ENCODE measurements around the gene SENP1. TPM values are rescaled to one million over a fixed set of nuclear protein-coding genes. Genes with fewer than 3 reads are reported as not detected.

SENP1 gene
- total RNA-seq, 2 experiments from 2014 or later: 20.3 to 25.7 TPM

DNA sequence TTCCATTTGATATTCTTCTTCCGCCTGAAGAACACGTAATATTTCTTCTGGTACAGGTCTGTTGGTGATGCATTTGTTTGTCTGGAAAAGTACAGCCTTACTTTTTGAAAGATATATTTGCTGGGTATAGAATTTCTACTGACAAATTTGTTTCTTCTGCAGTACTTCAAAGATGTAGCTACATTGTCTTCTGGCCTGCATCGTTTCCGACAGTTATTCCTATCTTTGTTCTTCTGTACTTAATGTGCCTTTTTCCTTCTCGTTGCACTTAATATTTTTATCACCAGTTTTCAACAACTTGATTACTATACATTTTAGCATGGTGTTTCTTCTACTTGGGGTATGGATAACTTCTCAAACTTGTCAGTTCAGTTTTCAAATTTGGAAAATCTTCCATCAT, 47.1 kb downstream of the SENP1 start:
- Mint-ChIP-seq H3K27me3 (no peaks in the 10 kb centered on the region), H3K27ac (no peak overlapping the region), H3K9me3 (no peaks in the 10 kb centered on the region), H3K4me3 (no peak overlapping the region), H3K4me1 (ENCODE audit: low read depth) (no peaks in the 10 kb centered on the region), H3K36me3 (ENCODE audit: low read depth) (peaks cover 64% of the 10 kb centered on the region)
- TF ChIP-seq, protein P1, sequence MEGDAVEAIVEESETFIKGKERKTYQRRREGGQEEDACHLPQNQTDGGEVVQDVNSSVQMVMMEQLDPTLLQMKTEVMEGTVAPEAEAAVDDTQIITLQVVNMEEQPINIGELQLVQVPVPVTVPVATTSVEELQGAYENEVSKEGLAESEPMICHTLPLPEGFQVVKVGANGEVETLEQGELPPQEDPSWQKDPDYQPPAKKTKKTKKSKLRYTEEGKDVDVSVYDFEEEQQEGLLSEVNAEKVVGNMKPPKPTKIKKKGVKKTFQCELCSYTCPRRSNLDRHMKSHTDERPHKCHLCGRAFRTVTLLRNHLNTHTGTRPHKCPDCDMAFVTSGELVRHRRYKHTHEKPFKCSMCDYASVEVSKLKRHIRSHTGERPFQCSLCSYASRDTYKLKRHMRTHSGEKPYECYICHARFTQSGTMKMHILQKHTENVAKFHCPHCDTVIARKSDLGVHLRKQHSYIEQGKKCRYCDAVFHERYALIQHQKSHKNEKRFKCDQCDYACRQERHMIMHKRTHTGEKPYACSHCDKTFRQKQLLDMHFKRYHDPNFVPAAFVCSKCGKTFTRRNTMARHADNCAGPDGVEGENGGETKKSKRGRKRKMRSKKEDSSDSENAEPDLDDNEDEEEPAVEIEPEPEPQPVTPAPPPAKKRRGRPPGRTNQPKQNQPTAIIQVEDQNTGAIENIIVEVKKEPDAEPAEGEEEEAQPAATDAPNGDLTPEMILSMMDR (IDR thresholded peaks at IDR 0.05): no peak
- Histone ChIP-seq H3K9me3 (ENCODE audit: control insufficient read depth in 1 of 2, insufficient read depth in 1 of 2, low read length in 2 of 2) (peaks cover 0 to 5% of the 10 kb centered on the region in 2 experiments), H3K4me1 (ENCODE audit: insufficient read depth, low read length) (no peaks in the 10 kb centered on the region), H3K27me3 (ENCODE audit: control insufficient read depth in 1 of 2, insufficient read depth in 2 of 2, low read length in 2 of 2) (no peaks in the 10 kb centered on the region), H3K27ac (ENCODE audit: low read depth in 1 of 2, low read length in 2 of 2) (no peak overlapping the region), H3K36me3 (ENCODE audit: insufficient read depth, low read length) (peaks cover 58% of the 10 kb centered on the region), H3K4me3 (ENCODE audit: low read length) (no peak overlapping the region)
- ATAC-seq (ENCODE audit: poor library complexity) (no peak), DNase-seq (no peak)
- ChIA-PET POLR2A (no interaction called here), CTCF (no interaction called here)
- intact Hi-C loops (cut with DNase I, micrococcal nuclease): no loop called here

DNA sequence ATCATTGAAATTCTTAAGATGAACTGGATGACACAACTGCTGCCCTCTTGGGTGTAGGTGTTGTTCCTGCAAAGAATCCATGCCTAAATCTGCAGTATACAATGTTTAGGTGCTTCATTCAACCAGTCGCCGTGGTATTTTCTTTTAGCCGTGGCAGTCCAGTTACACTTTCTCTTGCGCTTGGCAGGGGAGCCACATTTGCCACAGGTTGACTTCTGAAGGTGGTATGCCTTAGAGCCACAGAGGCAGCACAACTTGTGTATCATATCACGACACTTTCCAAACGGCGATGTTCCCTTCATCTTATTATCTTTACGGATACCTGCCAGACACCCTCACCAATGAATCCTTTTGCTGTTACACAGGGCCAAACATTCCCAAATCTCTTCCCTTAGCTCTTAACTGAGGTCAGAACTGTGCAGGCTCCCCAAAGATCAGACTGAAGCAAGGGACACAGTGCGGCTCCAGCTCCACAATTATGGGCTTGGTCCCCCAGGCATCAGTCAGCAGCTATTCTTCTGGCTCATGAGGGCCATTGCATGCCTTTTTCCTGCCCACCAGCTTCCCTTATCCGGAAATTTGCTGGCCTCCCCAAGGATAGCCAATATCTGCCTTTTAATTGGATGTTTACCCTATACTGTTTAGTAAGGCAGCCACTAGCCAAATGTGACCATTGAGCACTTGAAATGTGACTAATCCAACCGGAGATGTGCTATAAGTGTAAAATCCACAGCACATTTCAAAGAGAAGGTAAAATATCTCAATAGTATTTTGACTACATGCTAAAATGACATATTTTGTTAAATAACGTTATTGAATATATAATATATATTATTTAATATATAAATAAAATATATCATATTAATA, 50.7 kb downstream of the SENP1 start:
- no peaks in the 10 kb centered on the region for H3K27me3 Mint-ChIP-seq
- no peak for DNase-seq
- ATAC-seq (ENCODE audit: poor library complexity): peak; percentile 14
- no peaks in the 10 kb centered on the region for H3K9me3 Mint-ChIP-seq
- intact Hi-C loops (cut with DNase I, micrococcal nuclease): no loop called here
- H3K4me1 ChIP-seq (ENCODE audit: insufficient read depth, low read length): no peaks in the 10 kb centered on the region
- peaks cover 40% of the 10 kb centered on the region for H3K36me3 Mint-ChIP-seq (ENCODE audit: low read depth)
- POLR2A ChIA-PET: no interaction called here
- H3K4me3 Mint-ChIP-seq: no peak overlapping the region
- no peaks in the 10 kb centered on the region for H3K4me1 Mint-ChIP-seq (ENCODE audit: low read depth)
- H3K4me3 ChIP-seq (ENCODE audit: low read length): no peak overlapping the region
- no peaks in the 10 kb centered on the region for H3K27me3 ChIP-seq (ENCODE audit: control insufficient read depth in 1 of 2, insufficient read depth in 2 of 2, low read length in 2 of 2)
- peaks cover 0 to 5% of the 10 kb centered on the region in 2 experiments for H3K9me3 ChIP-seq (ENCODE audit: control insufficient read depth in 1 of 2, insufficient read depth in 1 of 2, low read length in 2 of 2)
- no peak overlapping the region for H3K27ac ChIP-seq (ENCODE audit: low read depth in 1 of 2, low read length in 2 of 2)
- H3K27ac Mint-ChIP-seq: no peak overlapping the region
- CTCF ChIA-PET: no interaction called here
- peaks cover 26% of the 10 kb centered on the region for H3K36me3 ChIP-seq (ENCODE audit: insufficient read depth, low read length)
- TF ChIP-seq, protein P1 (IDR thresholded peaks at IDR 0.05): no peak

DNA sequence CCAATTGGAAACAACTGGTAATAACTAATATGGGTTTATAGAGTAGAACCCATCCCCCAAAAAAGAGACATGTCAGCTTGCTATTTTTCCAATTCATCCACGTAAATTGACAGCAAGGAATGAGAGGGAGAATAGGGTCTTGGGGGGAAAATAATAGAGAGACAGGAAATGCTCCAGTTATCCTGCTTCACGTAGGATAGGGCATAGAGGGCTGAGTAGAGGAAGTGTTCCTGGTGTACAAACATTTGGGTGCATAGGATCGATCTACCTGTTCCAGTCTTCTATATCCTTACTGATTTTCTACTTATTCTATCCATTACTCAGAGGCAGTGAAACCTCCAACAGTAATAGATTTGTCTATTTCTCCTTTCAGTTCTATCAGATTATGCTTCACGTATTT, 52.0 kb downstream of the SENP1 start:
- DNase-seq (no peak), ATAC-seq (ENCODE audit: poor library complexity) (no peak)
- Histone ChIP-seq H3K27me3 (ENCODE audit: control insufficient read depth in 1 of 2, insufficient read depth in 2 of 2, low read length in 2 of 2) (no peaks in the 10 kb centered on the region), H3K9me3 (ENCODE audit: control insufficient read depth in 1 of 2, insufficient read depth in 1 of 2, low read length in 2 of 2) (no peaks in the 10 kb centered on the region), H3K27ac (ENCODE audit: low read depth in 1 of 2, low read length in 2 of 2) (no peak overlapping the region), H3K36me3 (ENCODE audit: insufficient read depth, low read length) (peaks cover 18% of the 10 kb centered on the region), H3K4me3 (ENCODE audit: low read length) (no peak overlapping the region), H3K4me1 (ENCODE audit: insufficient read depth, low read length) (no peaks in the 10 kb centered on the region)
- ChIA-PET POLR2A (no interaction called here), CTCF (interaction anchor here (1.0 kb wide), 1 partner anchor 564 kb away, joined by 3 read pairs; no protein-coding TSS in a partner anchor)
- Mint-ChIP-seq H3K4me1 (ENCODE audit: low read depth) (no peaks in the 10 kb centered on the region), H3K27me3 (no peaks in the 10 kb centered on the region), H3K27ac (no peak overlapping the region), H3K9me3 (no peaks in the 10 kb centered on the region), H3K36me3 (ENCODE audit: low read depth) (peaks cover 39% of the 10 kb centered on the region), H3K4me3 (no peak overlapping the region)
- intact Hi-C loops (cut with DNase I, micrococcal nuclease): no loop called here
- TF ChIP-seq, protein P1 (IDR thresholded peaks at IDR 0.05): no peak
